Astrocyte of the cerebellum (primary cell): ENCODE results near the gene WDR36.

ENCODE experiments used
- DNase-seq: peaks from one replicate; pipeline ENCODE4 v3.0.0-alpha.2; 2011; ENCODE audit warnings: low read depth
- H3K4me3 ChIP-seq: 2 replicates; pipeline ENCODE4 v1.5.1; 2011; ENCODE audit warnings: mild to moderate bottlenecking, low read depth, low read length, moderate library complexity
- in situ Hi-C: cut with HindIII; loops from 2 replicates; pipeline ENCODE4 v1.10.0; 2017; ENCODE audit warnings: low sequenced_read_pairs
- TF ChIP-seq, protein P1 (sequence below): IDR thresholded peaks from 2 replicates; pipeline ENCODE4 v1.5.1; 2012; ENCODE audit warnings: low read length, low read depth, moderate library complexity, mild to moderate bottlenecking; ENCODE audit errors: missing control alignments

Gene WDR36

DNA sequence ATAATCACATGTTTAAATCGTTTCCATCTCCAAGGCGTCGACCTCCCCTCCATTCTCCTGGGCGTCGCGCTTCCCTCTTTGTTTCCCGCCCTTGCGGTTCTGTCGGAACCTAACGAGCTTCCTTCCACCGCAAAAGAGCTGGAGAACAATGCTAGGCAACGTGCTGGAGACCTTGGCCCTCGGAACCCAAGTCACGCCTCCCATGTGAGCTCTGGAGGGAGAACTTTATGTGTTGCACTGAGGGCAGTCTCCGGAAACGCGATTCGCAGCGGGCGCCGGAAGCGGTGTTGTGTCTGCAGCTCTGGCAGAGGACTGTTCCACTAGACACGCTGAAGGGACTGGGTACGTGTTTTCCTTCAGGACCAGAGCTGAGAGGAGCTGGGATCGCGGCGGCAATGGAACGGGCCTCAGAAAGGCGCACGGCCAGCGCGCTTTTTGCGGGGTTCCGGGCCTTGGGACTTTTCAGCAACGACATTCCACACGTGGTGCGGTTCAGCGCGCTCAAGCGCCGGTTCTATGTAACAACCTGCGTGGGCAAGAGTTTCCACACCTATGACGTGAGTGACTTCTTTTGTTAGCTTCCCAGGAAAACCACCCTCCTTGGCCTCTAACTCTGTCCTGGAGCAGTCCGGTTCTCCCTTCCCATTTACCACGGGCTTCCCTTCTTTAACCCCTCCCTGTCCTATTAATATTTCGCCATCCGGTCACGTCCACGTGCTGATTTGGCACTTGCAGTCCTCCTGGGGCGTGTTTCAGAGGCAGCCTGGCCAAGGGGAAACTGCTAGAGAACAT, at the start of gene WDR36:
Gene WDR36 (plus strand): TSS at position 287 of the 792 bp plus-strand sequence. CDS start 109 bp downstream, at position 396.
- in situ Hi-C loops: no loop called here
- DNase-seq: peak; percentile 85
- H3K4me3 ChIP-seq: peak within 1 kb of the TSS; percentile 91
- TF ChIP-seq, protein P1, sequence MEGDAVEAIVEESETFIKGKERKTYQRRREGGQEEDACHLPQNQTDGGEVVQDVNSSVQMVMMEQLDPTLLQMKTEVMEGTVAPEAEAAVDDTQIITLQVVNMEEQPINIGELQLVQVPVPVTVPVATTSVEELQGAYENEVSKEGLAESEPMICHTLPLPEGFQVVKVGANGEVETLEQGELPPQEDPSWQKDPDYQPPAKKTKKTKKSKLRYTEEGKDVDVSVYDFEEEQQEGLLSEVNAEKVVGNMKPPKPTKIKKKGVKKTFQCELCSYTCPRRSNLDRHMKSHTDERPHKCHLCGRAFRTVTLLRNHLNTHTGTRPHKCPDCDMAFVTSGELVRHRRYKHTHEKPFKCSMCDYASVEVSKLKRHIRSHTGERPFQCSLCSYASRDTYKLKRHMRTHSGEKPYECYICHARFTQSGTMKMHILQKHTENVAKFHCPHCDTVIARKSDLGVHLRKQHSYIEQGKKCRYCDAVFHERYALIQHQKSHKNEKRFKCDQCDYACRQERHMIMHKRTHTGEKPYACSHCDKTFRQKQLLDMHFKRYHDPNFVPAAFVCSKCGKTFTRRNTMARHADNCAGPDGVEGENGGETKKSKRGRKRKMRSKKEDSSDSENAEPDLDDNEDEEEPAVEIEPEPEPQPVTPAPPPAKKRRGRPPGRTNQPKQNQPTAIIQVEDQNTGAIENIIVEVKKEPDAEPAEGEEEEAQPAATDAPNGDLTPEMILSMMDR: no peak

DNA sequence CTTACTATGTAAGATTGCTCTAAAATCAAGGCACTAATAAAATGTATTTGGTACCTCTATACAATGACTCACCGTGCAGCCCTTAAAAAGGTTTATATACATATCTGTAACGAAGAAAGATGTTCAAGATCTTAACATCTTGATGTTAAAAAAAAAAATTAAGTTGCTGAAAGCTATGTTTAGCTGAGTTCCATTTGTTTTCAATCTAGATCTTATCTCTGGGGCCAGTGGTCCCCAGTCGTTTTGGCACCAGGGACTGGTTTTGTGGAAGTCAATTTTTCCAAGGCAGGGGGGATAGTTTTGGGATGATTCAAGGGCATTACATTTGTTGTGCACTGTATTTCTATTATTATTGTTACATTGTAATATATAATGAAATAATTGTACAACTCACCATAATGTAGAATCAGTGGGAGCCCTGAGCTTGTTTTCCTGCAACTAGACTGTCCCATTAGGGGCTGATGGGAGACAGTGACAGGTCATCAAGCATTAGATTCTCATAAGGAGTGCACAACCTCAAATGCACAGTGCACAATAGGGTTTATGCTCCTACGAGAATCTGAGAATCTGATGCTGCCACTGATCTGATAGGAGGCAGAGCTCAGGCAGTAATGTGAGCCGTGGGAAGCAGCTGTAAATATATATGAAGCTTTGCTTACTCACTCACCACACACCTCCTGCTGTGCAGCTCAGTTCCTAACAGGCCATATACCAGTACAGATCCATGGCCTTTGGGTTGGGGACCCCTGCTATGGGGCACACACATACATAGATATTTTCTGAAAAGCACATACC, 48.2 kb upstream of the WDR36 start:
- in situ Hi-C loops: no loop called here
- TF ChIP-seq, protein P1: no peak
- DNase-seq: peak; percentile 94
- no peak overlapping the region for H3K4me3 ChIP-seq

DNA sequence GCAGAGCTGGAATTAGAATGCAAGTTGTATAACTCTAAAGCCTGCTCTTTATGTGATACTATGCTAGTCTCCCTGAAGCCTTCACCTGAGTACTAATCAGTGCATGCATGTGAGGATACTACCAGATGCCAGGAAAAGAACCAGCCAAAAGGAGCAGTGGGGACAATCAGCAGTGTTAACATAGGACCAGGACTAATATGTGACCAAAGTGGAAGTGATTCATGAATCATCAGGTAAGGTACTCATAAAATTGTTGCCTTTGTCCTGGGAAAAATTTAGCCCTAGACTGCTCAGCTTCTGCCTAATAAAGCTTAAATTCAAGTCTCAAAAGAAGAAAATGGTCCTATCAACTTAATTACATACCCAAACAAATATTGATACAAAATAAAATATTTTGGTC, 34.1 kb upstream of the WDR36 start:
- H3K4me3 ChIP-seq: no peak overlapping the region
- DNase-seq: no peak
- in situ Hi-C loops: no loop called here
- TF ChIP-seq, protein P1: no peak

GRCh38 chr5:111060169-111060568, 32.0 kb upstream of the WDR36 start:
- no peak overlapping the region for H3K4me3 ChIP-seq
- TF ChIP-seq, protein P1: no peak
- DNase-seq: no peak
- in situ Hi-C loops: no loop called here

DNA sequence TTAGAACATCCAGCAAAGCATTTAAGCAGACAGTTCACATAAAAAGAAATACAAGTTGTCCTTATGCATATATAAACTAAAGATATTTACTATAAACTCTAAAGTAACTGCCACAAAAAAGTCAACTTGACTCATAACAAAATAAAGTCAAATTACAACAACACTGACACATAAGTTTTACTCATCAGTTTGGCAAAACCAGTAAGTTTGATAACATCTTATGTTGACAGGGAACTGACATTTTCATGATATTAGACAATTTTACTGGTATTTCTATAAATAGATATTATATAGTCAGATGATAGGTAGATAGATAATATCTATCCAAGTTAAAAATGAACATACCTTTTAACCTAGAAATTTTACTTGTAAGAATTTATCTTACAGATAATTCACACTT, 30.5 kb upstream of the WDR36 start:
- TF ChIP-seq, protein P1: no peak
- H3K4me3 ChIP-seq: no peak overlapping the region
- DNase-seq: no peak
- in situ Hi-C loops: no loop called here

DNA sequence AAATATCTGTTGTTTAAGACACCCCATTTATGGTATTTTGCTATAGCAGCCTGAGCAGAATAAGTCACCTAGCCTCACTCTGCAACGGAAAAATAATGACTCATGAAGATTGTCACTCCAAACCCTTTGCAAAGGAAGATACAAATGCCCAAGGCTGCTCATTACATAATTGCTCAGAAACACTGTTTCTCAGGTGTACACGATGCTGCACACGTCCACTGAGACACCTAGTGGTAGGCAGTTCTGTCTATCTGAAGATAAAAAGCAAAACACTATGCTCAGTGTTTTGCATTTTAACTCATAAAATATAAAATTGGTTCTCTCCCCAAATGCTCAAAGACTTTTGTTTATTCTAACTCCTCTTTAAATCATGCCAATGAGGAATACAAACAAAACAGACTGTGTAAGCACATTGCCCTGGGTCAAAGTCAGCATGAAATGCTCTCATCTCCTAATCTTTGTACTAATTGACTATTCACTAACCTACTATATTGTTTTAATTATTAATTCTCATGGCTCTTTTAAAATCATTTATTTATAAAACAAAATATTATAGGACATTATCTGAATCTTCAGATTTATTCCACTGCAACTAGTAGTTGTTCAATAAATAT, 28.3 kb upstream of the WDR36 start:
- no peak for DNase-seq
- in situ Hi-C loops: no loop called here
- TF ChIP-seq, protein P1: peak; percentile 67
- no peak overlapping the region for H3K4me3 ChIP-seq
